Skin of body (tissue), 2 donors: ENCODE measurements around the gene MSGN1. TPM values are rescaled to one million over a fixed set of nuclear protein-coding genes. Genes with fewer than 3 reads are reported as not detected.

ENCODE experiments used
- DNase-seq: peaks from one replicate; lab custom pipeline; 2025; lab: John Stamatoyannopoulos, UW
- total RNA-seq: library from RNA; depleted of rRNA; stranded (reverse); fragments of >200 nt; gene quantifications from one replicate; pipeline ENCODE4 v1.2.3, GENCODE V29; 2014

The MSGN1 gene
- total RNA-seq, 1 donor from 2014 or later, result not detected

DNA sequence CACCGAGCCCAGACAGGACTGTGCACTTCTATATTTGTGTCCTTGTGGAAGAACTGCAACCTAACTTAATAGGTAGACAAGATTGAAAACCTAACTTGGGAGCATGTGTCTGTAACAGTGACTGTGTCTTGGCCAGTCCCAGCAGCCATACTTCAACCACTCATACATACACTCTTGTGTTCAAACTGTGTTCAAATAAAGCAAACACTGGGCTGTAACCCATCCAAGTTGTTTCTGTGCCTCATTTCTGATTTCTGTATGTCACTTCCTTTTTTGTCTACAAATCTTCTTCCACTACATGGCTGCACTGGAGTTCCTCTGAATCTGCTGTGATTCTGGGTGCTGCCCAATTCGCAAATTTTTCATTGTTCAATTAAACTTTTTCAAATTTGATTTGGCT is 31.0 kb downstream of the MSGN1 start:
- DNase-seq, result no peak

GRCh38 chr2:17849275-17849674 is 33.0 kb downstream of the MSGN1 start:
- DNase-seq, result no peak

DNA sequence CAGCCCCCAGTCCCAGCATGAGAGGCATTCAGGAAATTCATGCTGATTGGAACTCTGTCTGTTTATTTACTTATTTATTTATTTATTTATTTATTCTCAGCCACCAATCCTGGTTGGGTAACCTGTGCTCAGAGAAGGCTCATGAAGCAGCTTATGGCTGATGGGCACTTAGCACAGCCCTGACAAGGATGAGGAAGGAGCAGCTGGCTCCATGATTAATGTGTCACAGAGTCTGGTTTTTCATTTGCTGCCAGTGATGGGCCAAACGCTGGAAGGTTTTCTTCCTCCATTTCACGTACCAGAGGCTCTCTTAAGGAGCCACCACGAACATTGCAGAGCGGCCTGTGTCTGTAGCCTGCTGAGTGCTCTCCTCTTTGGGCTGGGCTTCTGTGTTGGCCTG is 33.9 kb downstream of the MSGN1 start:
- no peak for DNase-seq

DNA sequence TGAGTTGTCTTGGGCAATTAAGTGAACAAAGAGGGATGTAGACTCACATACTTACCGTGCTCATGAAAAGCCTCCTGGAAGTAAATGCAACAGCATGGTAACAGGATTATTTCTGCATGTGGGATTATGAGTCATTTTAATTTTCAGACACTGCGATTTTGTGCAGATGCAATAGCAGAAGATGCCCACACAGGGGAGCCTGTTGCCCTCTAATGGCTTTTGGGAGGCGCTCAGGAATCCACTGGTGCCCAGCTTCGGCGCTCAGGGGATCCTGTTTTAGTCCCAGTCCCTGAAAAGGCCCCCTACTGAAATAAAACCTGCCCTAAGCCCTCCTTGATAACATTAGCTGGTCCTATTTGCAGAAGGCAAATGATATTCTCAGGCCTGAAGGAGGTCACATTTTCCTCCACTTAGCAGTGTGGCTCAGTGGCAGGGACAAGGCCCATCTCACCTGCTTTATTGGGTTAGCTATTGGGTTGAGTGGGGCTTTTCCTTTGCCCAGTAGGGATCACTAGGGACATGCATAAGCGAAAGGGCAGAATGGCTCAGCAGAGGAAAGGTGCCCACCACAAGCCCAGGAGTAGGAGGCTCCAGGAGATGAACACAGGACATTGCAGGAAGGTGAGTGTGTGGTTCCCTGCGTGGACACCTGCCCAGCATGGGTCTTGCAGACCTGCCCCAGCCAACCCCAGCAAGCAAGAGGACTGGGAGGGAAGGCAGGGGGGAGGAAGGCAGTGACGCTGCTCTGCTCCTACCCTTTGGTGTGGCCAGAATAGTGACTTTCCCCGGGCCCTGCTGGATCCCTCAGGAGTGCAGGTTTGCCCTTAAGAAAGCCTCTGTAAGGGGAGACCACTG is 35.7 kb downstream of the MSGN1 start:
- peak; percentile 27 for DNase-seq

DNA sequence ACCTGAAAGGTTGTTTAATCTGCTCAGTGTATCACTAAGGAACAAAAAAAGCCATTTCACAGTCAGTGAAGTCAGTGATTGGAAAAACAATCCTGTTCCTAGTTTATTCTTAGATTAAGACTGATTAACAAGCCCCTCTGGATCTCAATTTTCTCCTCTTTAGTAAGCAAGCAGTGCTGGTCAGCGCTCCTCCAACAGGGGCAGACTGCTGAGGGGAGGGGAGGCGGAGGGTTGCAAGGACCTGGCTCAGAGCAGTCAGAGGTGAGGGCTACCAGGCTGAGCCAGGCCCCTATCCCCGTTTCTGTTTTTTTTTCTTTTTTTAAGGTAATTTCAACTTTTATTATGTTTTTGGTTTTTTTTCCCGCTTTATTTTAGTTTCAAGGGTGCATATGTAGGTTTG is 37.5 kb downstream of the MSGN1 start:
- no peak for DNase-seq

DNA sequence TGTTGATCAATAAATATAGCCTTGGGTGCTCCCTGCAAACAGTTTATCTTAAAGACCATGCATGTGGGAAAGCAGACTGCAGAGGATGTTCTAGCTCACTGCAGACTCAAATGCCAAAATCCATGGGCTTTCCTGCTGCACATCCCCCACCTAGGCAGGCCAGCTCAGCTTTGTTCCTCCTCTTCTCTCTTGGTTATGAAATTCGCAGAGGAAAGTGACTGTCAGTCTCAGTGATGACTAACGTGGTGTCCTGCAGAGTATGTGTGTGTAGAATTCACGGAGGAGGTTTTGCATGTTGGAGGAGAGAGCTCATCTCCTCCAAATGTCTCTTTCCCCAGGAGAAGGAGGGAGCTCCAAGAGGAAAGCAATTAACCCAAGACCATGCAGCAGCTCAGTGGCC is 40.8 kb downstream of the MSGN1 start:
- DNase-seq, result no peak

- DNase-seq, result no peak
Observed at GRCh38 chr2:17858064-17858463, 41.8 kb downstream of the MSGN1 start.

- DNase-seq, result no peak
Observed at GRCh38 chr2:17863539-17863938, 47.3 kb downstream of the MSGN1 start.

DNA sequence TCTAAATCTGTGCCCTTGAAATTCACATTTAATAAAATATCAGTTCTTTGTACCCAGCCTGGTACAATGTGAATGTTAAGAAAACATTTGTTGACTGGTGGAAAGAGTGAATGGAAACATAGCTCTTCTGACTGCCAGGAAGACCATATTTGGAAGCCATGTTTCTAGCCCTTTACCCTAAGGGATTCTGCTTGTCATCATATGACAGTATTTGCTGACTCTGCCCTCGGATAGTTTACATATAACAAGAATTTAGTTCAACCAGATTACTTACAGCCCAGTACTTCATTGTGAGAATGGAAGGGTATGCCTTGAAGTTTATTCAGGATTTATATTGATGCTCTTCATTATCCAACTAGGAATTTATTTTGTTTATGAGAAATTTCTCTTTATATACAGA is 48.4 kb downstream of the MSGN1 start:
- peak; percentile 7 for DNase-seq

- DNase-seq, result no peak
Observed at GRCh38 chr2:17867133-17867532, 50.9 kb downstream of the MSGN1 start.

Other genes starting within 250 kb of the MSGN1 start
- 23.8 TPM for gene SMC6, start 62.6 kb upstream of the MSGN1 start, total RNA-seq
- 7.0 TPM for gene GEN1, start 62.3 kb upstream of the MSGN1 start, total RNA-seq
- 17.8 TPM for gene KCNS3, start 62.2 kb downstream of the MSGN1 start, total RNA-seq